ENCODE results near the gene ACTN2. TPM values are rescaled to one million over a fixed set of nuclear protein-coding genes. Genes with fewer than 3 reads are reported as not detected.
A peak's percentile ranks its signal among the peaks of the same experiment; 100 is the strongest.

The ACTN2 gene
- total and polyA plus RNA-seq, 2 donors (not counting 1 experiment from before 2014, with no cell fraction given), result 0.17 to 0.22 TPM

GRCh38 chr1:236754525-236755210 lies 68.4 kb downstream of the ACTN2 start:
- Histone ChIP-seq H3K4me1 (ENCODE audit: control insufficient read depth, extremely low read depth, insufficient read depth, low read length) (no peaks in the 10 kb centered on the region), H3K4me3 (replicated peaks in 1 of 4; ENCODE audit: control extremely low read depth in 1 of 4, insufficient read depth in 1 of 4, low read depth in 3 of 4, low read length in 4 of 4) (no peak overlapping the region), H3K4me2 (ENCODE audit: extremely low read depth, insufficient read depth, low read length) (no peak overlapping the region), H3K79me2 (ENCODE audit: control insufficient read depth, insufficient read depth, low read length) (no peaks in the 10 kb centered on the region), H2AFZ (ENCODE audit: low read length) (no peak overlapping the region), H4K20me1 (ENCODE audit: control insufficient read depth, extremely low read depth, insufficient read depth, low read length) (no peaks in the 10 kb centered on the region), H3K9me3 (ENCODE audit: control insufficient read depth, insufficient read depth, low read depth, low read length) (no peaks in the 10 kb centered on the region), H3K9ac (ENCODE audit: insufficient read depth, low read length) (no peak overlapping the region), H3K36me3 (ENCODE audit: control insufficient read depth, insufficient read depth, low read length) (no peaks in the 10 kb centered on the region), H3K27ac (ENCODE audit: insufficient read depth, low read length) (no peak overlapping the region), H3K27me3 (ENCODE audit: control insufficient read depth, insufficient read depth, low read length) (no peaks in the 10 kb centered on the region)
- TF ChIP-seq CTCF (conservative IDR thresholded peaks at IDR 0.05 in 1 of 2, IDR thresholded peaks at IDR 0.05 in 1 of 2; ENCODE audit: low read depth in 1 of 2, low read length in 2 of 2), result no peak
- no peak for TF ChIP-seq EZH2 (IDR thresholded peaks at IDR 0.05; ENCODE audit: low read length, missing control alignments)
- DNase-seq (ENCODE audit: low read depth in 2 of 2), result no peak

- no peaks in the 10 kb centered on the region for H3K36me3 ChIP-seq (ENCODE audit: control insufficient read depth, insufficient read depth, low read length)
- no peaks in the 10 kb centered on the region for H4K20me1 ChIP-seq (ENCODE audit: control insufficient read depth, extremely low read depth, insufficient read depth, low read length)
- H3K9ac ChIP-seq (ENCODE audit: insufficient read depth, low read length), result no peak overlapping the region
- TF ChIP-seq CTCF (conservative IDR thresholded peaks at IDR 0.05 in 1 of 2, IDR thresholded peaks at IDR 0.05 in 1 of 2; ENCODE audit: low read depth in 1 of 2, low read length in 2 of 2) (no peak), EZH2 (IDR thresholded peaks at IDR 0.05; ENCODE audit: low read length, missing control alignments) (no peak)
- no peak overlapping the region for H3K4me2 ChIP-seq (ENCODE audit: extremely low read depth, insufficient read depth, low read length)
- no peaks in the 10 kb centered on the region for H3K4me1 ChIP-seq (ENCODE audit: control insufficient read depth, extremely low read depth, insufficient read depth, low read length)
- no peak for DNase-seq (ENCODE audit: low read depth in 2 of 2)
- no peak overlapping the region for H3K27ac ChIP-seq (ENCODE audit: insufficient read depth, low read length)
- H3K79me2 ChIP-seq (ENCODE audit: control insufficient read depth, insufficient read depth, low read length), result no peaks in the 10 kb centered on the region
- H3K4me3 ChIP-seq (replicated peaks in 1 of 4; ENCODE audit: control extremely low read depth in 1 of 4, insufficient read depth in 1 of 4, low read depth in 3 of 4, low read length in 4 of 4), result no peak overlapping the region
- H2AFZ ChIP-seq (ENCODE audit: low read length), result no peak overlapping the region
- H3K9me3 ChIP-seq (ENCODE audit: control insufficient read depth, insufficient read depth, low read depth, low read length), result no peaks in the 10 kb centered on the region
- H3K27me3 ChIP-seq (ENCODE audit: control insufficient read depth, insufficient read depth, low read length), result no peaks in the 10 kb centered on the region
These were observed 71.3 kb downstream of the ACTN2 start for GRCh38 chr1:236757640-236758039.

- H3K27me3 ChIP-seq (ENCODE audit: control insufficient read depth, insufficient read depth, low read length), result no peaks in the 10 kb centered on the region
- H3K4me1 ChIP-seq (ENCODE audit: control insufficient read depth, extremely low read depth, insufficient read depth, low read length), result no peaks in the 10 kb centered on the region
- H2AFZ ChIP-seq (ENCODE audit: low read length), result peak overlapping the region; percentile 2
- no peak overlapping the region for H3K27ac ChIP-seq (ENCODE audit: insufficient read depth, low read length)
- peak overlapping the region; percentile 4 for H3K4me2 ChIP-seq (ENCODE audit: extremely low read depth, insufficient read depth, low read length)
- H3K9me3 ChIP-seq (ENCODE audit: control insufficient read depth, insufficient read depth, low read depth, low read length), result no peaks in the 10 kb centered on the region
- no peak overlapping the region for H3K4me3 ChIP-seq (replicated peaks in 1 of 4; ENCODE audit: control extremely low read depth in 1 of 4, insufficient read depth in 1 of 4, low read depth in 3 of 4, low read length in 4 of 4)
- H3K9ac ChIP-seq (ENCODE audit: insufficient read depth, low read length), result no peak overlapping the region
- no peaks in the 10 kb centered on the region for H4K20me1 ChIP-seq (ENCODE audit: control insufficient read depth, extremely low read depth, insufficient read depth, low read length)
- no peaks in the 10 kb centered on the region for H3K79me2 ChIP-seq (ENCODE audit: control insufficient read depth, insufficient read depth, low read length)
- no peaks in the 10 kb centered on the region for H3K36me3 ChIP-seq (ENCODE audit: control insufficient read depth, insufficient read depth, low read length)
- DNase-seq (ENCODE audit: low read depth in 2 of 2), result peak; percentile 18 to 63
- TF ChIP-seq EZH2 (IDR thresholded peaks at IDR 0.05; ENCODE audit: low read length, missing control alignments), result no peak
- peak; percentile 48 to 70 for TF ChIP-seq CTCF (conservative IDR thresholded peaks at IDR 0.05 in 1 of 2, IDR thresholded peaks at IDR 0.05 in 1 of 2; ENCODE audit: low read depth in 1 of 2, low read length in 2 of 2)
These were observed 73.1 kb downstream of the ACTN2 start for GRCh38 chr1:236759252-236759859.
